ENCODE results near the gene TFAM.

Gene TFAM

DNA sequence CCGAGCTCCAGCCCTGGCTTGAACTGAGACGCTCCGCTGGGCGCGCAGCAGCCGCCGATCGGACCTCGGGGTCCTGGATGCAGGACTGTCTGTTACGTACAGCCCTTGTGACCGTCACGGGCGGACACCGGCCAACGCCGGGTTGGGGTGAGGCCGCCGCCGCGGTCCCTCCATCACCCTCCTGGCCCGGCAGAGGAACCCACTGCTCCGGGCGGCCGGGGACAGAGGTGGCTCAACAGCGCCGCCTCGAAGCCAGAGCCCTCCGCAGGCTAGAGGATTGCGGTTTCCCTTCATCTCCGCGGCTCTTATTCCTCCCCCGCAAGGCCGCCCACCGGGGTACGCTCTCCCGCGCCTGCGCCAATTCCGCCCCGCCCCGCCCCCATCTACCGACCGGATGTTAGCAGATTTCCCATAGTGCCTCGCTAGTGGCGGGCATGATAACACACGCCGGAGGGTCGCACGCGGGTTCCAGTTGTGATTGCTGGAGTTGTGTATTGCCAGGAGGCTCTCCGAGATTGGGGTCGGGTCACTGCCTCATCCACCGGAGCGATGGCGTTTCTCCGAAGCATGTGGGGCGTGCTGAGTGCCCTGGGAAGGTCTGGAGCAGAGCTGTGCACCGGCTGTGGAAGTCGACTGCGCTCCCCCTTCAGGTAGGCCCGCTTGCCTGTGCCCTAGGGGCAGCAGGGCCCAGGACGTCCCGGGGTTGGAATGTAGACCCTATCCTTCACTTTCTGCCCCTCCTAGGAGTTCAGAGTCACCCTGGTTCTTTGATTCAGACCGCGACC is at the start of gene TFAM:
Gene TFAM, plus strand, starts transcription at position 412 of the 785 bp plus-strand sequence. Its CDS starts 138 bp downstream, at position 550.
- H3K9me3 Mint-ChIP-seq = no peaks in the 10 kb centered on the region
- peaks cover 24% of the 10 kb centered on the region for H3K36me3 Mint-ChIP-seq
- peaks cover 44% of the 10 kb centered on the region for H3K4me1 Mint-ChIP-seq
- peak within 1 kb of the TSS; percentile 97 for H3K27ac Mint-ChIP-seq
- peak within 1 kb of the TSS; percentile 99 for H3K4me3 Mint-ChIP-seq
- DNase-seq = peak; percentile 97
- H3K27me3 Mint-ChIP-seq = no peaks in the 10 kb centered on the region
- CTCF ChIA-PET = interaction anchor here (0.8 to 3.8 kb wide), 6 partner anchors 19 to 207 kb away, joined by 3 to 20 read pairs (median 4); partner anchors contain the start of gene CISD1

DNA sequence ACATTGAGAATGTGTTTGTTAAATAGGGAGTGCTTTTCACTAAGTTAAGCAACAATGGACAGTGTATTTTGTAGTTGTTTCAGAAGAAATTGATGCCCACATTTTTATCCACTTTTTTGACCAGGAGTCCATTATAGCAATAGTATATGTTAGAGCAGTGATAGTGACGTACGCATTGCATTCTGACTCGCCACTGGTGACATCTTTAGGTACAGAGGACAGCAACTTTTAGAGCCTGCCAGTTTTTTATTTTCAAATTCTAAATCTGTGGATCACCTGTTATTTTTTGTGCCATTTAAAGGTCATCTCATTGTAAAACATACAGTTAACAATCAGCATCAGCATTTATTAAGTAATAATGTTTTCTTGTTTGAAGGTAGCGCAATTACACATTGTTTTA is 49.0 kb upstream of the TFAM start:
- DNase-seq = no peak
- CTCF ChIA-PET = no interaction called here
- Mint-ChIP-seq H3K4me1 (peaks cover 28% of the 10 kb centered on the region), H3K9me3 (no peaks in the 10 kb centered on the region), H3K27ac (no peak overlapping the region), H3K27me3 (peaks cover 3% of the 10 kb centered on the region), H3K36me3 (peaks cover 11% of the 10 kb centered on the region), H3K4me3 (peak overlapping the region; percentile 91)

DNA sequence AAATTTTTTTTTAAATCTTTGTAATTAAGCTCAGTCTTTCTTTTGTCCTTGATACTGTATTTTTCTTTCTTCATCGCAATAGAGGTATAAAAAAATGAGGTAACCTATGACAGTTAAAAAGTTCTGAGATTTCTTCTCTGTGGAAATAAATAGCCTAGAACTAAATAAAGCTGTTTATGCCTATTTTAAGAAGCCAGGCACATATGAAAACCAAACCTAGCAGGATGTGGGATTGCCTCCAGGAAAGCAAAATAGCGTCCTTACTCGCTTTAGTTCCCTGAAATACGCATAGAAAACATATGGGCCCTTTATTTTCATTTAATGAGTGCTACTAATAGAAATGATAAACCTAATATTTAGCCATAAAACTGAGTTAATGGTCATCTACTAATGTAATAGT is 43.8 kb upstream of the TFAM start:
- Mint-ChIP-seq H3K9me3 (no peaks in the 10 kb centered on the region), H3K4me3 (no peak overlapping the region), H3K27ac (no peak overlapping the region), H3K4me1 (peaks cover 24% of the 10 kb centered on the region), H3K36me3 (peaks cover 8% of the 10 kb centered on the region), H3K27me3 (no peaks in the 10 kb centered on the region)
- DNase-seq = no peak
- CTCF ChIA-PET = interaction anchor here (1.0 to 1.2 kb wide), 2 partner anchors 11 to 42 kb away, joined by 3 read pairs; no protein-coding TSS in a partner anchor

DNA sequence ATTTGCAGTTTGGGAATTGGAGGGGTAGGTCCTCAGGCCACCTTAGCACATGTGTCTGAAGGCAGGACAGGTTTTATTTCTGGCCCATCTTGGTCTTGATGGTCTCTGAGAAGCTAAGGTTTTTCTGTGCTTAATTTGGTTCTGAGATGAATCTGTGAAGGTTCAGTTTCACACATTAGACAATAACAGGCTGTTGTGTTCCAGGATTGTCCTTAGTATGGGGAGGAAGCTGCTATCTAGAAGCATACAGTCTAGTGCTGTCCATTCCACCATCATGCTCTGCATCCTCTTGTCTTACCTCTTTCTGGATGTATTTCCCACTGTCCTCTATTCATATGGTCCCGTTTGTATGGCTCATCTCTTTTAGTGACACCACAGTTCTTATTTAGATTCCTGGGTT is 43.3 kb upstream of the TFAM start:
- peaks cover 21% of the 10 kb centered on the region for H3K4me1 Mint-ChIP-seq
- CTCF ChIA-PET = interaction anchor here (1.2 kb wide), 1 partner anchor 11 kb away, joined by 3 read pairs; no protein-coding TSS in a partner anchor

GRCh38 chr10:58347967-58348366 is 37.2 kb upstream of the TFAM start:
- no peaks in the 10 kb centered on the region for H3K9me3 Mint-ChIP-seq
- CTCF ChIA-PET = no interaction called here
- H3K27me3 Mint-ChIP-seq = no peaks in the 10 kb centered on the region
- no peak overlapping the region for H3K27ac Mint-ChIP-seq
- peaks cover 7% of the 10 kb centered on the region for H3K36me3 Mint-ChIP-seq
- no peaks in the 10 kb centered on the region for H3K4me1 Mint-ChIP-seq
- H3K4me3 Mint-ChIP-seq = no peak overlapping the region
- DNase-seq = no peak

More for the DNA sequence above, 43.3 kb upstream of the TFAM start:
- no peak for DNase-seq
- no peaks in the 10 kb centered on the region for H3K27me3 Mint-ChIP-seq
- H3K4me3 Mint-ChIP-seq = no peak overlapping the region
- H3K9me3 Mint-ChIP-seq = no peaks in the 10 kb centered on the region
- peaks cover 11% of the 10 kb centered on the region for H3K36me3 Mint-ChIP-seq
- H3K27ac Mint-ChIP-seq = no peak overlapping the region

GRCh38 chr10:58348571-58349033 is 36.6 kb upstream of the TFAM start:
- Mint-ChIP-seq H3K27ac (no peak overlapping the region), H3K9me3 (no peaks in the 10 kb centered on the region), H3K4me3 (no peak overlapping the region), H3K36me3 (peaks cover 7% of the 10 kb centered on the region), H3K4me1 (no peaks in the 10 kb centered on the region), H3K27me3 (no peaks in the 10 kb centered on the region)
- DNase-seq = no peak
- CTCF ChIA-PET = no interaction called here

DNA sequence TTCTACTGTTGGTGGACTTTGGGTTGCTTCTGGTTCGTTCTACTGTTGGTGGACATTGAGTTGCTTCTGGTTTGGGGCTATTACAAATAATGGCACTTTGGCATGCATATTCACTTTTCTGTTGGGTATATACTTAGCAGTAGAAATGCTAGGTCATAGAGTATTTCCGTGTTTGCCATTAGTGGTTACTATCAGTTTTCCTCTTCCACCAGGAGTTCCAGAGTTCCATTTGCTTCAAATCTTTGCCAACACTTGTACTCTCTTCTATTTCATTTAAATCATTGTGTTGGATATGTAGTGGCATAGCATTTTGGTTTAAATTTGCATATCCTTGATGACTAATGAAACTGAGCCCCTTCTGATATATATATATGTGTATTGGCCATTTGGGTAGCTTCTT is 35.2 kb upstream of the TFAM start:
- Mint-ChIP-seq H3K9me3 (no peaks in the 10 kb centered on the region), H3K36me3 (peaks cover 7% of the 10 kb centered on the region), H3K27me3 (no peaks in the 10 kb centered on the region), H3K4me1 (no peaks in the 10 kb centered on the region), H3K4me3 (no peak overlapping the region), H3K27ac (no peak overlapping the region)
- no peak for DNase-seq
- CTCF ChIA-PET = no interaction called here

- Mint-ChIP-seq H3K27ac (no peak overlapping the region), H3K36me3 (peaks cover 5% of the 10 kb centered on the region), H3K4me3 (no peak overlapping the region), H3K9me3 (no peaks in the 10 kb centered on the region), H3K4me1 (no peaks in the 10 kb centered on the region), H3K27me3 (no peaks in the 10 kb centered on the region)
- CTCF ChIA-PET = no interaction called here
- no peak for DNase-seq
Measured at GRCh38 chr10:58350619-58351323, 34.4 kb upstream of the TFAM start.

DNA sequence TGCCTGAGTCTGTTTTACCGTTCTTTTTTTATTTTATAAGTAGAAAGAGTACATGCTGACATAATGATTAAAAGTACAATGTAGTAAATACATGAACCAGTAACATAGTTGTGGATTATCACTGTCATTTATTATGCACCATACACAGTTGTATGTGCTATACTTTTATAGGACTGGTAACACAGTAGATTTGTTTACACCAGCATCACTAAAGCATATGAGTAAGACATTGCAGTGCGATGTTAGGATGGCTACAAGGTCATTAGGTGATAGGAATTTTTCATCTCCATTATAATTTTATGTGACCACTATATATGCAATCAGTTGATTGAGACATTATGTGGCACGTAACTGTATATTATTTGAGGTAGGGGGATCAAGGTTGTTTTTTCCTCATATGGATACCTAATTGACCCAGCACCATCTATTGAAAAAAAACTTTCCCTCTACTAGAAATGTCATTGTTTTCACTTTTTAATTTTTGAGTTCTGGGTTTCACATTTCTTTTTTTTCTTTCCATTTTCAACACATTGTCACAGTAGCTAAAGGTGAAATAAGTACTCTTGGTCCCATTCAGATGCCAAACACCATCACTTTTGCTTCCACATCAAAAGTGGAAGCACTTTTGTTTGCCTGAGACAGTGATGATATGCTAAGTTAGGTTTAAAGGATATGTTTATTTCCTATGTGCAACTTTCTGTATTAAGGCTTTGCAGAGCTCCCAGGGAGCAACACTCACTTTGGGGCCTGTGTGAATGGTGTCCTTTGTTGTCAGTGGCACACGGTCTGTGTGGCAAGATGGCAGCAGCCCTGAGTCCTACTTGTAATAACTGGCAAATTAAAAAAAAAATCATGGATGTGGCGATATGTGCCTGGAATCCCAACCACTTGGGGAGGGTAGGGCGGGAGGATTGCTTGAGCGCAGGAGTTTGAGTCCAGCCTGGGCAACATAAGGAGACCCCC is 33.3 kb upstream of the TFAM start:
- Mint-ChIP-seq H3K9me3 (no peaks in the 10 kb centered on the region), H3K36me3 (peaks cover 2% of the 10 kb centered on the region), H3K4me3 (no peak overlapping the region), H3K4me1 (no peaks in the 10 kb centered on the region), H3K27me3 (no peaks in the 10 kb centered on the region), H3K27ac (no peak overlapping the region)
- CTCF ChIA-PET = interaction anchor here (0.9 kb wide), 1 partner anchor 10 kb away, joined by 3 read pairs; no protein-coding TSS in a partner anchor
- DNase-seq = no peak

DNA sequence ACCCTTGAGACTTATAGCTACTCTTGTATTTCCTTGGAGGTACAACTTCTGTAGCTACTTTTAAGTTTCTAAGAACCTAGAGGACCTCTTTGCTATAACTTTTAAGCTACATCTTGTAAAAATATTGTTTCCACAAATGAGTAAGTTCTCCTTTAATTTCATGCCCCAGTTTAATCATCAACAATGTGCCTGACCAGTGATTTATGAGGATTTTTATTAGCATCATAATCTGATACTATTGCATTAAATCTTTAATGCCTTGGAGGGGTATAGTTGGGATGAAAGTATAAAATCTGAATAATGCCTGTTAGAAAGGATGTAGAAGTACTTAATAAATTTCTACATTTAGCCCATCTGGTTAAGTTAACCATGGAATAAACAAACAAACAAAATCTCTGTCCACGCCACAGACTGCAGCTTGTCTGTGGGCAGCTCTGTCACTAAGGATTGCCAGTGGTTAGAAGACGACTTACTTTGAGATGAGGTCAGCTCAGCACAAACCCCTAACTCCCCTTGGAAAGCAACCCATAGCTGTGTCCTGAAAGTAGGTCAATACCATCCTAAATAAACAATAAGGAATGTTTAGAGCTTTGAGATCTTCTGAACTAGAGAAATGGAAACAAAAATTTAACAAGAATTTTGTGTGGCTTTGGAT is 32.1 kb upstream of the TFAM start:
- H3K4me1 Mint-ChIP-seq = no peaks in the 10 kb centered on the region
- H3K27me3 Mint-ChIP-seq = no peaks in the 10 kb centered on the region
- no peak for DNase-seq
- no peaks in the 10 kb centered on the region for H3K36me3 Mint-ChIP-seq
- no peak overlapping the region for H3K27ac Mint-ChIP-seq
- CTCF ChIA-PET = interaction anchor here (0.9 to 1.5 kb wide), 2 partner anchors 11 to 53 kb away, joined by 3 read pairs; no protein-coding TSS in a partner anchor
- H3K9me3 Mint-ChIP-seq = no peaks in the 10 kb centered on the region
- no peak overlapping the region for H3K4me3 Mint-ChIP-seq

DNA sequence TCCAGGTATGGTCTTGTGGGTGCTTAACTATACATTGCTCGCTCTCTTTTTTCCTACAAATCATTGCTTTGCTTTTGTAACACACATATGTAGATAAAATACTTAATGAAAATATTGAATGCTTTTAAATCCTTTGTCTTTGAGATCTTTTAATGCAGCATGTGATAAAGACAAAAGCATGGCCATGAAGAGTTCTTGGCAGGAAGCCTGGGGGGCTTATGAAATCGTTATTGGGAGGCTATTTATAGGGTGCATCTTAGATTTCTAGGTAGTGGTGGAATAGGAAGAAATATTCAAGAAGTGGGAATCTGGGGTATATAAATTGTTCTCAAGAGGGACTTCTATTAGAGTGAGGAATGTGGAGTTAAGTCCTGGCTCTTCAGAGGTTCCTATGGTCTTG is 28.5 kb upstream of the TFAM start:
- CTCF ChIA-PET = no interaction called here

DNA sequence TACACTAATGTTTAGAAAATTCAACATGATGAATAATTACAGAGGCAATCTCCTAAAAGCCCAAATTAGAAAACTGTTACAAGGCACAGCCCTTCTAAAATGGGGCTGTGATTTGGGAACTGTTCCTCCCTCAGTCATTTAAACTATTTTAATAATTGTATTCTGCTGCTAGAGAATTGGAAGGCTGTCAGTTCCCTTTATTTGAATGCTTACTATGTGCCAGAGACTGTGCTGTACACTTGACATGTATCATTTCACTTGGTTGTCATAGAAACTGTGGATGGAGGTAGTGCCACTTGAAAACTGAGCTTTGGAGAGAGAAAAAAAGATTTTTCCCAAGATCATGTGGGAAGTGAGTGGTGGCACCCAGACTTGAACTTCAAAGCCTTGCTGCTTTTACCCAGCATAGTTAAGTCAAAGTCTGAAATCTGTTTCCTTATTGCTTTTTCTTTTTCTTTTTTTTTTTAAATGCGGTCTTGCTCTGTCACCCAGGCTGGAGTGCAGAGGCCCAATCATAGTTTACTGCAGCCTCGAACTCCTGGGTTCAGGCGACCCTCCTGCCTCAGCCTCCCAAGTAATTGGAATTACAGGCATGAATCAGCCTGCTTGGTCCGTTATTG is 26.8 kb upstream of the TFAM start:
- Mint-ChIP-seq H3K27me3 (no peaks in the 10 kb centered on the region), H3K4me1 (peaks cover 18% of the 10 kb centered on the region), H3K4me3 (no peak overlapping the region), H3K9me3 (no peaks in the 10 kb centered on the region), H3K36me3 (no peaks in the 10 kb centered on the region), H3K27ac (no peak overlapping the region)
- CTCF ChIA-PET = no interaction called here
- no peak for DNase-seq

More for the DNA sequence above, 28.5 kb upstream of the TFAM start:
- Mint-ChIP-seq H3K4me1 (peaks cover 18% of the 10 kb centered on the region), H3K4me3 (no peak overlapping the region), H3K27ac (no peak overlapping the region), H3K36me3 (no peaks in the 10 kb centered on the region), H3K27me3 (no peaks in the 10 kb centered on the region), H3K9me3 (no peaks in the 10 kb centered on the region)
- DNase-seq = no peak

DNA sequence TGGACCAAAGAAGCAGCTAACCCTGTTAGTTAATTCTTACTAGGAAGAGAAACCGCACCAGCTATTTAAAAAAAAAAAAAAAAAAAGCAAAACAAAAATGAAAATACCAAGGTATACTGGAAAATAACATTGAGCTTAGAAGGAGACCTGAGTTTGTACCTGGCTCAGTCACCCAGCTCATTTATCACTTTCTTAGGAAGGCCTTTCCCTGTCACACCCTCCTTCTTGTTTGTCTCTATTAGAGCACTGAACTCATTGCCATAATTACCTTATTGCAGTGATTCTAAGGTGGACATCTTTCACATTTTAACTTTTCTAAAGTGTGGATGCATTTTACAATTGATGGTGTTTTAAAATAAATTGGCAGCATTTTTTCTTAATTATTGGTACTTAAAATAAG is 26.3 kb upstream of the TFAM start:
- no peaks in the 10 kb centered on the region for H3K27me3 Mint-ChIP-seq
- peaks cover 18% of the 10 kb centered on the region for H3K4me1 Mint-ChIP-seq
- CTCF ChIA-PET = no interaction called here

More for the DNA sequence above, 26.3 kb upstream of the TFAM start:
- DNase-seq = no peak
- Mint-ChIP-seq H3K9me3 (no peaks in the 10 kb centered on the region), H3K36me3 (peaks cover 2% of the 10 kb centered on the region), H3K4me3 (no peak overlapping the region), H3K27ac (no peak overlapping the region)
